DND-41 (cell line): Measurements from ENCODE around the gene APBB2.

Source experiments
- ATAC-seq: fragments of 200-7000 bp; cut with Tn5 transposase; 3 replicates; pipeline ENCODE4 v1.9.1; 2021; ENCODE audit warnings: low read depth; ENCODE audit not compliant: insufficient read depth
- DNase-seq: peaks from one replicate; pipeline ENCODE4 v3.0.0-alpha.2; 2020
- H2AFZ ChIP-seq: 2 replicates; pipeline ENCODE4 v1.6.0; 2012; ENCODE audit warnings: low read depth, low read length
- H3K27ac ChIP-seq: 2 replicates; pipeline ENCODE4 v1.5.1; 2012; ENCODE audit warnings: low read length, inconsistent platforms
- H3K27me3 ChIP-seq: fragments of 200-600 bp; sonication (generic); 2 replicates; pipeline ENCODE4 v1.6.0; 2012; ENCODE audit warnings: low read length, mild to moderate bottlenecking, inconsistent platforms; ENCODE audit not compliant: insufficient read depth, poor library complexity
- H3K36me3 ChIP-seq: 2 replicates; pipeline ENCODE4 v1.5.1; 2012; ENCODE audit warnings: low read length, inconsistent platforms; ENCODE audit not compliant: insufficient read depth
- H3K4me1 ChIP-seq: 2 replicates; pipeline ENCODE4 v1.5.1; 2012; ENCODE audit warnings: mild to moderate bottlenecking, low read length; ENCODE audit not compliant: insufficient read depth
- H3K4me2 ChIP-seq: 2 replicates; pipeline ENCODE4 v1.6.0; 2012; ENCODE audit warnings: mild to moderate bottlenecking, moderate library complexity, low read length, inconsistent platforms; ENCODE audit not compliant: insufficient read depth
- H3K4me3 ChIP-seq, 2 experiments: fragments of 200-600 bp in 1 of 2; shearing (Covaris generic) in 1 of 2; 2 replicates each; pipeline ENCODE4 v1.5.1; 2012 to 2016; ENCODE audit warnings: inconsistent platforms in 2 of 2, low read length in 2 of 2, mild to moderate bottlenecking in 2 of 2, low read depth in 1 of 2, moderate library complexity in 1 of 2
- H3K79me2 ChIP-seq: 2 replicates; pipeline ENCODE4 v1.6.0; 2012; ENCODE audit warnings: low read length, inconsistent platforms; ENCODE audit not compliant: insufficient read depth
- H3K9ac ChIP-seq: 2 replicates; pipeline ENCODE4 v1.6.0; 2012; ENCODE audit warnings: low read depth, mild to moderate bottlenecking, inconsistent platforms, low read length, moderate library complexity
- H3K9me3 ChIP-seq: 2 replicates; pipeline ENCODE4 v1.5.1; 2012; ENCODE audit warnings: low read length, moderate library complexity, mild to moderate bottlenecking, inconsistent platforms; ENCODE audit not compliant: insufficient read depth, severe bottlenecking
- H4K20me1 ChIP-seq: 2 replicates; pipeline ENCODE4 v1.6.0; 2012; ENCODE audit warnings: low read length; ENCODE audit not compliant: insufficient read depth
- EZH2 ChIP-seq: IDR thresholded peaks from 3 replicates; pipeline ENCODE4 v1.6.1; 2012; ENCODE audit warnings: borderline replicate concordance, low read depth, mild to moderate bottlenecking, moderate library complexity, low read length, inconsistent platforms; ENCODE audit not compliant: severe bottlenecking
- TF ChIP-seq, protein P1 (sequence below): IDR thresholded peaks from 2 replicates; pipeline ENCODE4 v1.5.1; 2012; ENCODE audit warnings: borderline replicate concordance, low read length, moderate library complexity, mild to moderate bottlenecking; ENCODE audit not compliant: poor library complexity, severe bottlenecking; ENCODE audit errors: extremely low read depth

APBB2 gene

DNA sequence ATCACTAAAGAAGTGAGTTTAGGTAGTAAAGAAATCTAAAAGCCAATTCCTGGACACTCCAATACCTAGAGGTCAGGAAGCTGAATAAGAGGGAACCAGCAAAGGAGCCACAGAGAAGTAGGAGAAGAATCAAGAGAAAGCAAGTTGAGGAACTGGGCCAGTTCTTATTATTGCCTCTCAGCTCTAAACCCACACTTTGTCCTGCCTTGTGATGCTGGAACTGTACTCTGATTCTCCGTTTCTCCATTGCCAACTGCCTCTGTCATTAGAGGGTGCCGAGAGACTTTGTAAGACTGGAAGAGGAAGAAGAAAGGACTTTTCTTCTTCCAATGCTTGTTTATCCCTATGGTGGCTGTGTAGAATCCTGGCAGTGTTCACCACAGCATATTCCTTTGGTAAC, 426.0 kb downstream of the APBB2 start:
- H3K79me2 ChIP-seq = no peaks in the 10 kb centered on the region

DNA sequence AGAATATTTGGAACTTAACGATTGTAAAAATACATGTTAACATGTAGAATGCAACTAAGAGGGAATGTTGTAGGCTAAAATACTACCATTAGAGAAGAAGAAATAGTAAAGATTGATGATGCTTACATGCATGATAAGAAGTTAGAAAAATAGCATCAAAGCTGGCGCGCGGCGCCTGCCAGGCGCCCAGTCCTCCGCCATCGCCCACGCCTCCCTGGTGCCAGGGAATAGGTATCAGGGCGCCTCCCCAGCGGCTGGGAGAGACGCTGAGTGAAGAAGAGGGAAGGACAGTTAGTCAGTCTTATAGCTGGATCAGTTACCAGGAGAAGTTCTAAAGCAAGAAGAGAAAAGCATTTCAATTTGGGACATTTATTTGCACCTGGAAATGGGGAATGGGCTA, 428.6 kb downstream of the APBB2 start:
- Histone ChIP-seq H3K36me3 (no peaks in the 10 kb centered on the region), H3K4me1 (no peaks in the 10 kb centered on the region), H3K4me3 (no peak overlapping the region), H2AFZ (no peak overlapping the region), H3K27me3 (peaks cover 7% of the 10 kb centered on the region), H3K9me3 (no peaks in the 10 kb centered on the region), H4K20me1 (no peaks in the 10 kb centered on the region), H3K4me2 (no peak overlapping the region), H3K79me2 (no peaks in the 10 kb centered on the region), H3K9ac (no peak overlapping the region), H3K27ac (no peak overlapping the region)
- TF ChIP-seq EZH2 = no peak
- TF ChIP-seq, protein P1, sequence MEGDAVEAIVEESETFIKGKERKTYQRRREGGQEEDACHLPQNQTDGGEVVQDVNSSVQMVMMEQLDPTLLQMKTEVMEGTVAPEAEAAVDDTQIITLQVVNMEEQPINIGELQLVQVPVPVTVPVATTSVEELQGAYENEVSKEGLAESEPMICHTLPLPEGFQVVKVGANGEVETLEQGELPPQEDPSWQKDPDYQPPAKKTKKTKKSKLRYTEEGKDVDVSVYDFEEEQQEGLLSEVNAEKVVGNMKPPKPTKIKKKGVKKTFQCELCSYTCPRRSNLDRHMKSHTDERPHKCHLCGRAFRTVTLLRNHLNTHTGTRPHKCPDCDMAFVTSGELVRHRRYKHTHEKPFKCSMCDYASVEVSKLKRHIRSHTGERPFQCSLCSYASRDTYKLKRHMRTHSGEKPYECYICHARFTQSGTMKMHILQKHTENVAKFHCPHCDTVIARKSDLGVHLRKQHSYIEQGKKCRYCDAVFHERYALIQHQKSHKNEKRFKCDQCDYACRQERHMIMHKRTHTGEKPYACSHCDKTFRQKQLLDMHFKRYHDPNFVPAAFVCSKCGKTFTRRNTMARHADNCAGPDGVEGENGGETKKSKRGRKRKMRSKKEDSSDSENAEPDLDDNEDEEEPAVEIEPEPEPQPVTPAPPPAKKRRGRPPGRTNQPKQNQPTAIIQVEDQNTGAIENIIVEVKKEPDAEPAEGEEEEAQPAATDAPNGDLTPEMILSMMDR = no peak
- DNase-seq (no peak), ATAC-seq (no peak)

More for the DNA sequence above, 426.0 kb downstream of the APBB2 start:
- DNase-seq (no peak), ATAC-seq (no peak)
- Histone ChIP-seq H3K9me3 (no peaks in the 10 kb centered on the region), H4K20me1 (no peaks in the 10 kb centered on the region), H3K27ac (no peak overlapping the region), H3K4me1 (no peaks in the 10 kb centered on the region), H3K4me3 (no peak overlapping the region), H3K36me3 (no peaks in the 10 kb centered on the region), H3K4me2 (no peak overlapping the region), H3K27me3 (peaks cover 7% of the 10 kb centered on the region), H2AFZ (no peak overlapping the region), H3K9ac (no peak overlapping the region)
- TF ChIP-seq EZH2 = no peak
- TF ChIP-seq, protein P1 = no peak

DNA sequence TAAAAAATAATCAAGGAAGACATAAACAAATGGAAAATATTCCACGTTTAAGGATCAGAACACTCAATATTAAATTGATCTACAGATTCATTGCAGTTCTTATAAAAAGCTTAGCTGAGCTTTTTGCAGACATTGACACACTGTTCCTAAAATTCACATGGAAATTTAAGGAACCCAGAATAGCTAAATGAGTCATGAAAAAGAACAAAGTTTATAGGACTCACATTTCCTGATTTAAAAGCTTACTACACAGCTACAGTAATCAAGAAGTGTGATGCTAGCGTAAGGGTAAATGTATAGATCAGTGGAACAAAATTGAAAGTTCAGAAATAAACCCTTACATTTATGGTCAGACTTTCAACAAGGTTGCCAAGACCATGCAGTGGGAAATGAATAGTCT, 431.5 kb downstream of the APBB2 start:
- H3K4me2 ChIP-seq = no peak overlapping the region
- H2AFZ ChIP-seq = no peak overlapping the region
- H3K36me3 ChIP-seq = no peaks in the 10 kb centered on the region
- peaks cover 2% of the 10 kb centered on the region for H3K27me3 ChIP-seq
- H3K9ac ChIP-seq = no peak overlapping the region
- H3K27ac ChIP-seq = no peak overlapping the region
- ATAC-seq (no peak), DNase-seq (no peak)
- no peaks in the 10 kb centered on the region for H3K9me3 ChIP-seq
- H3K79me2 ChIP-seq = no peaks in the 10 kb centered on the region
- TF ChIP-seq EZH2 = no peak
- TF ChIP-seq, protein P1 = no peak
- H4K20me1 ChIP-seq = no peaks in the 10 kb centered on the region
- no peak overlapping the region for H3K4me3 ChIP-seq
- H3K4me1 ChIP-seq = no peaks in the 10 kb centered on the region

DNA sequence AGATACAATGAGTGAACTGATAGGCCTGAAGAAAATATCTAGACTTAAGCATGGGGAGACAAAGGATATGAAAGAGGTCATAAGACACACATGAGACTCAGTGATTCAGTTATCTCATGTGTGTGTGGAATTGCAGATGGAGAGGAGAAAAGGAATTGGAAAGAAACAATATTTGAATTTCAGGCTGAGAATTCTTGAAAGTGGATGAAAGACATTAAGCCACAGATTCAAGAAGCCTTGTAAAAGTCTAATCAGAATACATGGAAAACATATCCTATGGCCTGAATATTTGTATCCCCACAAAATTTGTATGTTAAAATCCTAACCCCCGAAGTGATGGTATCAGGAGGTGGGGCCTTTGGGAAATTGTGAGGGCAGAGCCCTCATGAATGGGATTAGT, 436.3 kb downstream of the APBB2 start:
- H3K27ac ChIP-seq = no peak overlapping the region
- H3K9ac ChIP-seq = no peak overlapping the region
- no peak overlapping the region for H3K4me3 ChIP-seq
- no peaks in the 10 kb centered on the region for H3K27me3 ChIP-seq
- no peaks in the 10 kb centered on the region for H3K4me1 ChIP-seq
- DNase-seq (no peak), ATAC-seq (no peak)
- H4K20me1 ChIP-seq = no peaks in the 10 kb centered on the region
- no peaks in the 10 kb centered on the region for H3K9me3 ChIP-seq
- no peak overlapping the region for H2AFZ ChIP-seq
- TF ChIP-seq, protein P1 = no peak
- TF ChIP-seq EZH2 = no peak
- H3K79me2 ChIP-seq = no peaks in the 10 kb centered on the region
- no peak overlapping the region for H3K4me2 ChIP-seq
- no peaks in the 10 kb centered on the region for H3K36me3 ChIP-seq
